GM19463 (cell line): Measurements from ENCODE around the gene RBBP4.
"Not testable (repeated sequence)": the region's sequence is repeated elsewhere in the genome, so short reads cannot be mapped to it uniquely, and the experiment has no call there.

Source experiments
- ATAC-seq: cut with Tn5 transposase; IDR thresholded peaks from one replicate; pipeline ENCODE4 v1.9.1; 2021; ENCODE audit warnings: mild to moderate bottlenecking, moderate library complexity; ENCODE audit not compliant: unreplicated experiment

RBBP4 gene

GRCh38 chr1:32685498-32685897, 34.5 kb downstream of the RBBP4 start:
- ATAC-seq, result no peak

GRCh38 chr1:32686387-32686786, 35.4 kb downstream of the RBBP4 start:
- ATAC-seq, result no peak

- no peak for ATAC-seq
Observed at GRCh38 chr1:32693455-32694174, 42.6 kb downstream of the RBBP4 start.

GRCh38 chr1:32695098-32695904, 44.3 kb downstream of the RBBP4 start:
- ATAC-seq, result no peak

- ATAC-seq, result no peak
Observed at GRCh38 chr1:32696041-32696440, 45.0 kb downstream of the RBBP4 start.

- not testable (repeated sequence) for ATAC-seq
Observed at GRCh38 chr1:32696996-32697395, 46.0 kb downstream of the RBBP4 start.

GRCh38 chr1:32701421-32701911, 50.5 kb downstream of the RBBP4 start:
- no peak for ATAC-seq

- ATAC-seq, result no peak
Observed at GRCh38 chr1:32701951-32702598, 51.1 kb downstream of the RBBP4 start.

GRCh38 chr1:32702599-32703478, 51.8 kb downstream of the RBBP4 start, which contains the start of gene SYNC:
Gene SYNC (minus strand): TSS chr1:32702770. CDS start chr1:32702660, 110 bp downstream.
- no peak for ATAC-seq

GRCh38 chr1:32703479-32704291, 52.7 kb downstream of the RBBP4 start:
- no peak for ATAC-seq

GRCh38 chr1:32705516-32705915, 54.5 kb downstream of the RBBP4 start:
- no peak for ATAC-seq

GRCh38 chr1:32706491-32706890, 55.5 kb downstream of the RBBP4 start:
- no peak for ATAC-seq

GRCh38 chr1:32709075-32709474, 58.1 kb downstream of the RBBP4 start:
- ATAC-seq, result no peak

- no peak for ATAC-seq
Observed at GRCh38 chr1:32709476-32709875, 58.5 kb downstream of the RBBP4 start.

- not testable (repeated sequence) for ATAC-seq
Observed at GRCh38 chr1:32711221-32711620, 60.2 kb downstream of the RBBP4 start.

- no peak for ATAC-seq
Observed at GRCh38 chr1:32713081-32713480, 62.1 kb downstream of the RBBP4 start.

GRCh38 chr1:32714277-32714676, 63.3 kb downstream of the RBBP4 start:
- ATAC-seq, result no peak

GRCh38 chr1:32715901-32716311, 64.9 kb downstream of the RBBP4 start:
- no peak for ATAC-seq

GRCh38 chr1:32716312-32717148, 65.5 kb downstream of the RBBP4 start:
- no peak for ATAC-seq
